ENCODE data around the gene MYCBP2. TPM values are rescaled to one million over a fixed set of nuclear protein-coding genes. Genes with fewer than 3 reads are reported as not detected.

MYCBP2 gene
- total RNA-seq, 1 experiment from 2014 or later = 55.6 TPM

DNA sequence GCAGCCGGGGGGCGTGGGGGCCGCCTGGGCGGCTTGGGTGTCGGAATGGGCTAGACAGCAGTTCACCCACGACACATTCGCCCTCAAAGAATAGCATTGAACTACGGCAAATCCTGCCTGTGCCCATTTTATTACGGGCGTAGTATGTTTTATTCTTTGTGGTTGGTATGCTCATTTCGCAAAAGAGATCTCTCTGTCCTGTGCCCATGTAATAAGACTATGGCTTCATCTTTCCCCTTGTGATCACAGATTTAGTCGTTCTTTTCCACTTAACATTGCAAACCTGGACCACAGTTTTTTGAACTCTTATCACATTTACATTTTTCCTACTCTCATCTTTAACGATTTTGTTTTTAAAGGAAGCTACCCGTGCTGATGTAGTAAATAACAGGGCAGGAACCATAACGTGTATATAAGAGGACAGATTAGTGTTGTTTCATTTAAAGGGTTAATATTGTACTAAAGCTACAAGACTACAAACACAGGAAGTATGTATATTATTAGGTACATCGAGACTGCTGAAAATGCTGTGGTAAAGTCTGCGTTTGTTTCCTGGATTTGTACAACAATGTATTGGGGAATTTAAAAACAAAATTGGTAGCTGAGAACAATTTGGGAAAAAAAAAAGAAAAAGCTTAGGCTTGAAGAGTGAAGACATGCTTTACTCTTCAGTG lies 3.2 kb upstream of the MYCBP2 start:
- peaks cover 5% of the 10 kb centered on the region; the same call in 1 of the 2 replicates for H3K9me2 ChIP-seq (ENCODE audit: insufficient read depth)
- ChIA-PET CTCF (interaction anchor here (0.6 kb wide), 1 partner anchor 148 kb away, joined by 5 read pairs; no protein-coding TSS in a partner anchor), POLR2A (ENCODE audit: unreplicated experiment) (no interaction called here)
- no peaks in the 10 kb centered on the region for H3K9me3 ChIP-seq (ENCODE audit: insufficient read depth, low read depth)
- intact Hi-C loops (cut with micrococcal nuclease; ENCODE audit: unreplicated experiment) = loop anchor here (1.0 to 10.0 kb wide), 5 partner anchors 148 to 365 kb away; partner anchors contain the start of genes SCEL and SLAIN1
- peak overlapping the region; percentile 74 for H3K4me3 ChIP-seq
- peaks cover 4% of the 10 kb centered on the region; the same call in 1 of the 2 replicates for H4K20me1 ChIP-seq (ENCODE audit: insufficient read depth)
- H3K4me2 ChIP-seq = peak overlapping the region; percentile 84
- peak overlapping the region; percentile 96 for H2AFZ ChIP-seq
- H3K79me2 ChIP-seq (ENCODE audit: low read depth) = peaks cover 16% of the 10 kb centered on the region
- no peak for TF ChIP-seq EZH2 (IDR thresholded peaks at IDR 0.05; ENCODE audit: low read depth)
- H3K36me3 ChIP-seq (ENCODE audit: low read depth) = no peaks in the 10 kb centered on the region
- H3K27me3 ChIP-seq (ENCODE audit: insufficient read depth, low read depth) = no peaks in the 10 kb centered on the region
- peaks cover 29% of the 10 kb centered on the region for H3K4me1 ChIP-seq (replicated peaks; ENCODE audit: insufficient read depth)
- H3K27ac ChIP-seq = no peak overlapping the region
- H3F3A ChIP-seq (ENCODE audit: insufficient read depth, low read depth) = peaks cover 20% of the 10 kb centered on the region
- BruUV-seq (replicated peaks) = no TSS peak
- DNase-seq = no peak

DNA sequence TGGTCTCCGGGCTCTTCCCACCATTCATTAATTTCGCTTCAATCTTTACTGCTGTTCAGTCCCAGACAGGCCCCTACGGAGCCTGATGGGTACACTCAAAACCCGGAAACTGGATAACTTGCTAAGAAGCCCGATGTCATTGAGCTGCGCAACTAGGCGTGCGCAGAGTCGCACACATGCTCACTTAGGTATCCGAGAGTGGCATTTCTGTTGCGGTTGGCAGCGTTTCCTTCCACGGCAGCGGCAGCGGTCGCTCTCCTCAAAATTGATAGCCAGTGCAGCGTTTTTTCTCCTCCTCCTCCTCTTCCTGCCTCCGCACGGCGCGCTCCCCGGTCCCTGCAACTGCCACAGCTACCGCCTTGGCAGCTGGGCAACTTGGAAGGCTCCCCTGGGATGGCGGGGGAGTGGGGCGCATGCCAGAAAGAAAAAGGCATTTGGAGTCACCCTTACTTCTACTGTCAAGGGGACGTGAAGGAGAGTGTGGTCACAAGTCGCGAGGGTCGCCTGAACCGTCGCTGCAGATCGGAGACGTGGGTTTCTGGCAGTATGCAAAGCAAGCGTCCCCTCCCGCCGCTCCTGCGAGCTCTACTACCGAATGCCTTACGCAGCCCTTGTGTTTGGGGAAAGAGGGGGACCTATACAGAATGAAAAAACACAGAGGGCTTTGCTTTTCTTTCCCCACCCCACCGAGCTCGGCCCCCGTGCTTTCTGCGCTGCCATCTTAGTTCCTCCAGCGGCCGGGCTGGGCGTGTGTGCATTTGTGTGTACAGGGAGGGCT lies 2.4 kb upstream of the MYCBP2 start:
- peak; percentile 78 to 88 for DNase-seq
- H4K20me1 ChIP-seq (ENCODE audit: insufficient read depth) = peaks cover 5% of the 10 kb centered on the region; the same call in 1 of the 2 replicates
- H3K4me1 ChIP-seq (replicated peaks; ENCODE audit: insufficient read depth) = peaks cover 36% of the 10 kb centered on the region
- BruUV-seq (replicated peaks) = no TSS peak
- H3K36me3 ChIP-seq (ENCODE audit: low read depth) = no peaks in the 10 kb centered on the region
- peaks cover 5% of the 10 kb centered on the region; the same call in 1 of the 2 replicates for H3K9me2 ChIP-seq (ENCODE audit: insufficient read depth)
- H3K4me3 ChIP-seq = peak overlapping the region; percentile 74
- no peaks in the 10 kb centered on the region for H3K27me3 ChIP-seq (ENCODE audit: insufficient read depth, low read depth)
- intact Hi-C loops (cut with micrococcal nuclease; ENCODE audit: unreplicated experiment) = loop anchor here (1.0 to 10.0 kb wide), 5 partner anchors 149 to 365 kb away; partner anchors contain the start of genes SCEL and SLAIN1
- peaks cover 20% of the 10 kb centered on the region for H3F3A ChIP-seq (ENCODE audit: insufficient read depth, low read depth)
- CTCF ChIA-PET = interaction anchor here (0.6 kb wide), 2 partner anchors 149 to 176 kb away, joined by 3 to 9 read pairs; no protein-coding TSS in a partner anchor
- POLR2A ChIA-PET (ENCODE audit: unreplicated experiment) = interaction anchor here (0.5 kb wide), 1 partner anchor 68 kb away, joined by 3 read pairs; no protein-coding TSS in a partner anchor
- peaks cover 24% of the 10 kb centered on the region for H3K79me2 ChIP-seq (ENCODE audit: low read depth)
- TF ChIP-seq CTCF (conservative IDR thresholded peaks at IDR 0.05) (no peak), EZH2 (IDR thresholded peaks at IDR 0.05; ENCODE audit: low read depth) (no peak)
- peak overlapping the region; percentile 39 for H3K27ac ChIP-seq
- peak overlapping the region; percentile 96 for H2AFZ ChIP-seq
- H3K4me2 ChIP-seq = peak overlapping the region; percentile 84
- H3K9me3 ChIP-seq (ENCODE audit: insufficient read depth, low read depth) = no peaks in the 10 kb centered on the region

DNA sequence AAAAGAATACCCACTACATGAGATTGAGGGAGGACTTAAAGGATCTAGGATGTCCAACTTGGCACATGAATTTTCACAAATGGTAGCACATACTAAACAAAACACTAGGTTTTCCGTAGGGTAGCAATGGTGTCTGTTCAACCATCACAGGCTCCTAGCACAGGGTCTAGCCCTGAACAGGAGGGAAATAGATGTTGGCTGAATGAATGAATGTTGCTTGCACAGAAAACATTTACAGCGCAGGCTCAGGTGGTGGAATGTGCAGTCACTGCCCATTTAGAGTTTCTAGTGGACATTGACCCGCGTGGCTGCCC lies 1.9 kb upstream of the MYCBP2 start:
- Histone ChIP-seq H3K36me3 (ENCODE audit: low read depth) (no peaks in the 10 kb centered on the region), H4K20me1 (ENCODE audit: insufficient read depth) (peaks cover 5% of the 10 kb centered on the region; the same call in 1 of the 2 replicates), H3K9me3 (ENCODE audit: insufficient read depth, low read depth) (no peaks in the 10 kb centered on the region), H3K4me3 (peak overlapping the region; percentile 74), H3K4me2 (peak overlapping the region; percentile 84), H3K27me3 (ENCODE audit: insufficient read depth, low read depth) (no peaks in the 10 kb centered on the region), H3K9me2 (ENCODE audit: insufficient read depth) (peaks cover 5% of the 10 kb centered on the region; the same call in 1 of the 2 replicates), H3K79me2 (ENCODE audit: low read depth) (peaks cover 29% of the 10 kb centered on the region), H3K27ac (no peak overlapping the region), H3F3A (ENCODE audit: insufficient read depth, low read depth) (peaks cover 20% of the 10 kb centered on the region), H3K4me1 (replicated peaks; ENCODE audit: insufficient read depth) (peaks cover 39% of the 10 kb centered on the region), H2AFZ (peak overlapping the region; percentile 96)
- intact Hi-C loops (cut with micrococcal nuclease; ENCODE audit: unreplicated experiment) = loop anchor here (1.0 to 10.0 kb wide), 5 partner anchors 150 to 366 kb away; partner anchors contain the start of genes SCEL and SLAIN1
- ChIA-PET POLR2A (ENCODE audit: unreplicated experiment) (no interaction called here), CTCF (no interaction called here)
- no peak for DNase-seq
- no peak for TF ChIP-seq EZH2 (IDR thresholded peaks at IDR 0.05; ENCODE audit: low read depth)
- TF ChIP-seq CTCF (conservative IDR thresholded peaks at IDR 0.05) = no peak
- BruUV-seq (replicated peaks) = no TSS peak
